Tibial nerve (tissue), 4 donors: Measurements from ENCODE around the gene SEPTIN7. TPM values are rescaled to one million over a fixed set of nuclear protein-coding genes. Genes with fewer than 3 reads are reported as not detected.

ENCODE experiments used
- DNase-seq, 2 donors: peaks; one replicate each; pipeline ENCODE4 v3.0.0-alpha.2; 2019; ENCODE audit warnings: low spot score in 2 of 2
- H3K27ac ChIP-seq, 4 donors: fragments of 200-600 bp; sonication (generic) in 3 of 4; one replicate each; pipeline ENCODE4 v1.5.1; 2017 to 2019; ENCODE audit warnings: mild to moderate bottlenecking in 1 of 4
- H3K27me3 ChIP-seq, 2 donors: fragments of 200-600 bp; sonication (generic) in 1 of 2; one replicate each; pipeline versions ENCODE4 v1.5.1 to v1.6.0; 2017 to 2019
- H3K36me3 ChIP-seq, 3 donors: fragments of 200-600 bp; sonication (generic); one replicate each; pipeline ENCODE4 v1.5.1; 2018 to 2019
- H3K4me1 ChIP-seq, 4 donors: fragments of 200-600 bp; sonication (generic) in 3 of 4; one replicate each; pipeline ENCODE4 v1.5.1; 2017 to 2019
- H3K4me3 ChIP-seq, 4 donors: fragments of 200-600 bp; sonication (generic) in 3 of 4; one replicate each; pipeline ENCODE4 v1.5.1; 2017 to 2019; ENCODE audit warnings: mild to moderate bottlenecking in 1 of 4, moderate library complexity in 1 of 4
- H3K9me3 ChIP-seq, 4 donors: fragments of 200-600 bp; sonication (generic) in 3 of 4; one replicate each; pipeline ENCODE4 v1.5.1; 2017 to 2019
- EP300 ChIP-seq, 2 donors: sonication (generic); formaldehyde crosslinking; IDR thresholded peaks; one replicate each; pipeline ENCODE4 v1.6.1; 2017; ENCODE audit warnings: antibody characterized with exemption in 2 of 2, mild to moderate bottlenecking in 1 of 2
- POLR2A ChIP-seq, 2 donors: fragments of 450-650 bp; IDR thresholded peaks; one replicate each; pipeline ENCODE4 v1.6.1; 2017; ENCODE audit warnings: antibody characterized with exemption in 2 of 2, mild to moderate bottlenecking in 2 of 2, moderate library complexity in 2 of 2
- WGBS, 2 donors: methylation state at CpG; one replicate each; pipeline ENCODE4 v1.1.5; 2018; 5-methylcytosine and 5-hydroxymethylcytosine counted together
- total RNA-seq, 4 donors: library from RNA; depleted of rRNA; stranded (reverse); fragments of >200 nt; gene quantifications; one replicate each; pipeline ENCODE4 v1.1.0, GENCODE V29; 2016
- TF ChIP-seq, protein P1 (sequence below), 5 experiments: fragments of 200-600 bp in 3 of 5; fragments of 450-650 bp in 2 of 5; sonication (generic) in 3 of 5; IDR thresholded peaks; one replicate each; pipeline ENCODE4 v1.5.1; 2016 to 2019; ENCODE audit warnings: antibody characterized with exemption in 5 of 5, mild to moderate bottlenecking in 3 of 5, moderate library complexity in 2 of 5

The SEPTIN7 gene
- total RNA-seq, 4 donors from 2014 or later, result 158 to 214 (median 188) TPM

DNA sequence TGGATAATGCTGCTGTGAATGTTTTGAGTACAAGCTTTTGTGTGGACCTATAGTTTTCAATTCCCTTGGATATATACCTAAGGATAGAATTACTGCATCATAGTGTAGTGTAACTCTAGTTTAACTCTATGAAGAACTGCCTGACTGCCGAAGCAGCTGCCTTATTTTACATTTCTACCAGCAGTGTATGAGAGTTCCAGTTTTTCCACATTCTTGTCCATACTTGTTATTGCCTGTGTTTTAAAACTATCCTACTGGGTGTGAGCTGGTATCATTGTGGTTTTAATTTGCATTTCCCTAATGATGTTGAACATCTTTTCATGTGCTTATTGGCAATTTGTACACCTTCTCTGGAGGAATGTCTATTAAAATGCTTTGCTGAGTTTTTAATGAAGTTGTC lies 15.7 kb downstream of the SEPTIN7 start:
- H3K4me1 ChIP-seq, result peaks cover 0 to 24% (median 3%) of the 10 kb centered on the region in 4 donors
- H3K27me3 ChIP-seq, result no peaks in the 10 kb centered on the region
- WGBS, 2 donors, result 96 to 97% methylated on average over 1 of the region's 1 CpG
- no peak for DNase-seq
- peaks cover 0 to 25% (median 0%) of the 10 kb centered on the region in 4 donors for H3K9me3 ChIP-seq
- no peak for TF ChIP-seq EP300 (IDR thresholded peaks at IDR 0.05)
- TF ChIP-seq POLR2A (IDR thresholded peaks at IDR 0.05), result no peak
- TF ChIP-seq, protein P1, sequence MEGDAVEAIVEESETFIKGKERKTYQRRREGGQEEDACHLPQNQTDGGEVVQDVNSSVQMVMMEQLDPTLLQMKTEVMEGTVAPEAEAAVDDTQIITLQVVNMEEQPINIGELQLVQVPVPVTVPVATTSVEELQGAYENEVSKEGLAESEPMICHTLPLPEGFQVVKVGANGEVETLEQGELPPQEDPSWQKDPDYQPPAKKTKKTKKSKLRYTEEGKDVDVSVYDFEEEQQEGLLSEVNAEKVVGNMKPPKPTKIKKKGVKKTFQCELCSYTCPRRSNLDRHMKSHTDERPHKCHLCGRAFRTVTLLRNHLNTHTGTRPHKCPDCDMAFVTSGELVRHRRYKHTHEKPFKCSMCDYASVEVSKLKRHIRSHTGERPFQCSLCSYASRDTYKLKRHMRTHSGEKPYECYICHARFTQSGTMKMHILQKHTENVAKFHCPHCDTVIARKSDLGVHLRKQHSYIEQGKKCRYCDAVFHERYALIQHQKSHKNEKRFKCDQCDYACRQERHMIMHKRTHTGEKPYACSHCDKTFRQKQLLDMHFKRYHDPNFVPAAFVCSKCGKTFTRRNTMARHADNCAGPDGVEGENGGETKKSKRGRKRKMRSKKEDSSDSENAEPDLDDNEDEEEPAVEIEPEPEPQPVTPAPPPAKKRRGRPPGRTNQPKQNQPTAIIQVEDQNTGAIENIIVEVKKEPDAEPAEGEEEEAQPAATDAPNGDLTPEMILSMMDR (IDR thresholded peaks at IDR 0.05), result no peak
- H3K4me3 ChIP-seq, result no peak overlapping the region
- H3K27ac ChIP-seq, result no peak overlapping the region
- no peaks in the 10 kb centered on the region for H3K36me3 ChIP-seq

DNA sequence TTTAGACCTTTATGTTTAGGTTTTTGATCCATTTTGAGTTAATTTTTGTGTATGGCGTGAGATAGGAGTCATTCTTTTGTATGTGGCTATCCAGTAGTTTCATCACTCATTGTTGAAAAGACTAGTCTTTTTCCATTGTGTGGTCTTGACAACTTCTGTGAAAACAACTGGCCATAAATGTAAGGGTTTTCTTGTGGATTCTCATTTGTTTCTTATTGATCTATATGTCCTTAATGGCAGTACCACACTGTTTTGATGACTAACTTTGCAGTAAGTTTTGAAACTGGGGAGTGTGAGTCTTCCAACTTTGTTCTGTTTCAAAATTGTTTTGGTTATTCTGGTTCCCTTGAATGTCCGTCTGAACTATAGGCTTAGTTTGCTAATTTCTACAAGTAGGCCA lies 16.3 kb downstream of the SEPTIN7 start:
- WGBS, 2 donors, result 86 to 94% methylated on average over 2 of the region's 2 CpGs

DNA sequence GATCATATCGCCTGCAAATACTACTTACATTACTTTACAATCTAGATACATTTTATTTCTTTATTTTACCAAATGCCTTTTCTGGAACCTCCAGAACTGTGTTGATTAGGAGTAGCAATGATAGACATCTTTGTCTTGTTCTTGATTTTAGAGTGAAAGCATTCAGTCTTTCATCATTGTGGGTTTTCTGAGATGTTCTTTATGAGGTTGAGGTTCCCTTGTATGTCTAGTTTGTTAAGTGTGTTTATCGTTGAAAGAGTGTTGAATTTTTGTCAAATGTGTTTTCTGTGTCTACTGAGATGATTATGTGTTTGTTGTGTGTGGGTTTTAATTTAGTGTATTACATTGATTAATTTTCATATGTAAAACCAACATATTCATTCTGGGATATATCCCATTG lies 17.1 kb downstream of the SEPTIN7 start:
- H3K36me3 ChIP-seq, result peaks cover 0 to 5% (median 0%) of the 10 kb centered on the region in 3 donors
- peaks cover 0 to 25% (median 0%) of the 10 kb centered on the region in 4 donors for H3K9me3 ChIP-seq
- no peak overlapping the region for H3K27ac ChIP-seq
- no peaks in the 10 kb centered on the region for H3K27me3 ChIP-seq
- 94 to 97% methylated on average over 2 of the region's 2 CpGs for WGBS, 2 donors
- H3K4me1 ChIP-seq, result peaks cover 0 to 17% (median 0%) of the 10 kb centered on the region in 4 donors
- TF ChIP-seq EP300 (IDR thresholded peaks at IDR 0.05) (no peak), POLR2A (IDR thresholded peaks at IDR 0.05) (no peak)
- TF ChIP-seq, protein P1 (IDR thresholded peaks at IDR 0.05), result no peak
- DNase-seq, result no peak
- H3K4me3 ChIP-seq, result no peak overlapping the region

More for the DNA sequence above, 16.3 kb downstream of the SEPTIN7 start:
- DNase-seq, result no peak
- TF ChIP-seq EP300 (IDR thresholded peaks at IDR 0.05) (no peak), POLR2A (IDR thresholded peaks at IDR 0.05) (no peak)
- TF ChIP-seq, protein P1 (IDR thresholded peaks at IDR 0.05), result no peak
- Histone ChIP-seq H3K27me3 (no peaks in the 10 kb centered on the region), H3K9me3 (peaks cover 0 to 25% (median 0%) of the 10 kb centered on the region in 4 donors), H3K4me1 (peaks cover 0 to 23% (median 1%) of the 10 kb centered on the region in 4 donors), H3K36me3 (peaks cover 0 to 5% (median 0%) of the 10 kb centered on the region in 3 donors), H3K4me3 (no peak overlapping the region), H3K27ac (no peak overlapping the region)

DNA sequence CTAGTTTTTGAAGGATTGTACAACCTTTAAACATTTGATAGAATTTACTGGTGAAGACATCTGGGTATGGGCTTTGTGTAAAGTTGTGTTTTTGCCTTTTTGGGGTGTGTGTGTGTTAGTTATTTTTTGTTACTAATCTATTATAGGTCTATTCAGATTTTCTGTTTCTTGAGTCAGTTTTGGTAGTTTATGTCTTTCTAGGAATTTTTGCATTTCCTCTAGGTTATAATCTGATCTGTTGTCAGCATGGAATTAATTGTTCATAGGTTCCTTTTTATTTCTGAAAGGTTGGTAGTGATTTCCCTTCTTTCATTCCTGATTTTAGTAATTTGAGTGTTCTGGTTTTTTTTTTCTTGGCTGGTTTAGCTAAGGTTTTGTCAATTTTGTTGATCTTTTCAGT lies 17.7 kb downstream of the SEPTIN7 start:
- Histone ChIP-seq H3K9me3 (peaks cover 0 to 25% (median 0%) of the 10 kb centered on the region in 4 donors), H3K27ac (no peak overlapping the region), H3K4me3 (no peak overlapping the region), H3K4me1 (peaks cover 0 to 17% (median 0%) of the 10 kb centered on the region in 4 donors), H3K27me3 (no peaks in the 10 kb centered on the region), H3K36me3 (peaks cover 0 to 9% (median 0%) of the 10 kb centered on the region in 3 donors)
- TF ChIP-seq POLR2A (IDR thresholded peaks at IDR 0.05) (no peak), EP300 (IDR thresholded peaks at IDR 0.05) (no peak)
- TF ChIP-seq, protein P1 (IDR thresholded peaks at IDR 0.05), result no peak
- DNase-seq, result no peak

DNA sequence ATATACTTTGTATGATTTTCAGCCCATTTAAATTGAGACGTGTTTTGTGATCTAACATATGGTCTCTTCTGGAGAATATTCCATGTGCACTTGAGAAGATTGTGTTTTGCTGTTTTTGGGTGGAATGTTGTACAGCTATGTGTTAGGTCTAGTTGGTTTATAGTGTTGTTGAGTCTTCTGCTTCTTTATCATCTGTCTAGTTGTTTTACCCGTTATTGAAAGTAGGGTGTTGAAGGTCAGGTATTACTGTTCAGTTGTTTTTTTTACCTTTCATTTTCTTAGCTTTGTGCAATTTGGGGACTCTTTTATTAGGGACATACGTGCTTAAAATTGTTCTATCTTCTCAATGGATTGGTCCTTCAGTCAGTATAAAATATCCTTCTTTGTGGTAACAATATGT lies 18.5 kb downstream of the SEPTIN7 start:
- H3K27me3 ChIP-seq, result no peaks in the 10 kb centered on the region
- DNase-seq, result no peak
- H3K9me3 ChIP-seq, result peaks cover 0 to 25% (median 0%) of the 10 kb centered on the region in 4 donors
- WGBS, 2 donors, result 69 to 72% methylated on average over 3 of the region's 3 CpGs
- no peak overlapping the region for H3K4me3 ChIP-seq
- H3K27ac ChIP-seq, result no peak overlapping the region
- TF ChIP-seq, protein P1 (IDR thresholded peaks at IDR 0.05), result no peak
- no peak for TF ChIP-seq EP300 (IDR thresholded peaks at IDR 0.05)
- TF ChIP-seq POLR2A (IDR thresholded peaks at IDR 0.05), result no peak
- H3K4me1 ChIP-seq, result peaks cover 0 to 18% (median 0%) of the 10 kb centered on the region in 4 donors
- peaks cover 0 to 10% (median 0%) of the 10 kb centered on the region in 3 donors for H3K36me3 ChIP-seq
